GM10266 (cell line): ENCODE measurements around the gene CCM2.

ENCODE experiments used
- DNase-seq: peaks from one replicate; pipeline ENCODE4 v3.0.0; 2012; ENCODE audit errors: extremely low spot score
- CTCF ChIP-seq: IDR thresholded peaks from 2 replicates; pipeline ENCODE4 v1.5.1; 2012; ENCODE audit warnings: mild to moderate bottlenecking, low read depth; ENCODE audit not compliant: control insufficient read depth, insufficient read depth; ENCODE audit errors: missing control alignments

CCM2 gene

GRCh38 chr7:45089341-45089891 lies 89.4 kb downstream of the CCM2 start:
- no peak for TF ChIP-seq CTCF
- DNase-seq = peak; percentile 67

GRCh38 chr7:45092100-45092930 lies 92.3 kb downstream of the CCM2 start:
- DNase-seq = no peak
- TF ChIP-seq CTCF = no peak

DNA sequence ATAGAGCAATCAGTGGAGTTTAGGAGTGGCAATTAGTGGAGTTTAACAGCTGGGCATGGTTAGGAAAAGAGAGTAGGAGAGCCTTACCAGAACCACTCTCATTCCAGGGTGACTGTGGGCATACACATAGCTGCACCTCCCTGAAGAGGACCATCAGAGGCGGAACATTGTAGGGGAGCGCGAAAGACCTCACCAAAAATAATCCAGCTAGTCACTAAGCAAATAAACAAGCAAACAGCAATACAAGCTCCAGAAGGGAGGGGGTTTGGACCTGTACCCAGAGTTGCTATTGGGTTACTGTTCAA lies 92.9 kb downstream of the CCM2 start:
- no peak for DNase-seq

GRCh38 chr7:45098983-45099839 lies 99.2 kb downstream of the CCM2 start:
- TF ChIP-seq CTCF = no peak

More for the DNA sequence above, 92.9 kb downstream of the CCM2 start:
- no peak for TF ChIP-seq CTCF

GRCh38 chr7:45099891-45100760 lies 100.1 kb downstream of the CCM2 start:
- TF ChIP-seq CTCF = no peak
- no peak for DNase-seq

More at GRCh38 chr7:45098983-45099839, 99.2 kb downstream of the CCM2 start:
- DNase-seq = no peak

DNA sequence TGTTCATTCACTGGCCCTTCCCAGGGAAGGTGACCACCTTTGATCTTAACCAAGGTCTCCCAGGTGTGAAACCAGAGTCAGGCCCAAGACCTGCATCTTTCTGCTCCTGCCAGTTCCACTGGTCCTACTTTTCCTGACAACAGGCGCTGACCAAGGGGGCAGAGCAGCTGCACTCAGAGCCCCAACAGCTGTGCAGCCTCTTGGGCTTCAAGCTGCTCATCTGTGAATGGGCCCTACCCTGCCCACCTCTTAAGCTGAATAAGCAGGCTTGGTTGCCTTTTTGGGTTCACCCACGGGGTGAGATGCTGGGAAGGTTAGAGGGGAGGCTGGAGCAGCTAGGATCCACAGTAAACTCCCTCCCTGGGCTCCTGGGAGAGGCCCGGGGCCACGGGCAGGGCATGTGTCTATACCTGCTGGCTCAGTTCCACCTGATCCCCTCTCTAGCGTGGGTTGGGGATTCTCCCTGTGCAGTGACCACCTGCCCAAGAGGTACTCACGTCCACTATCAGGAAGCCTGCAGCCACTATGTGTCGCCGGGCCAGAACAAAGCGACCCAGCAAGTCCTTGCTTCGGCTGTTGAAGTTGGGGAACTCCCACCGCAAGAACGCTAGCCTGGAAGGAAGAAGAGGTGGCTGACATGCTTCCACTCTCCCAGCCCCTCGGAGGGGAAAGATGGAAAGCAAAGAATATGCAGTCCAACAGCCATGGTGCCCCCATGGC lies 100.9 kb downstream of the CCM2 start:
- TF ChIP-seq CTCF = no peak
- DNase-seq = no peak
